ENCODE measurements around the gene SYNGR4.

The SYNGR4 gene

GRCh38 chr19:48398375-48399235 is 34.4 kb downstream of the SYNGR4 start:
- no peak for DNase-seq

- DNase-seq = no peak
Observed at GRCh38 chr19:48400018-48400742, 36.0 kb downstream of the SYNGR4 start.

- no peak for DNase-seq
Observed at GRCh38 chr19:48401287-48401686, 37.1 kb downstream of the SYNGR4 start.

- no peak for DNase-seq
Observed at GRCh38 chr19:48403606-48404005, 39.4 kb downstream of the SYNGR4 start.

- DNase-seq = no peak
Observed at GRCh38 chr19:48405010-48405659, 41.0 kb downstream of the SYNGR4 start.

GRCh38 chr19:48405850-48406249 is 41.7 kb downstream of the SYNGR4 start:
- DNase-seq = no peak

- DNase-seq = no peak
Observed at GRCh38 chr19:48413879-48414587, 49.9 kb downstream of the SYNGR4 start.

GRCh38 chr19:48415395-48415794 is 51.2 kb downstream of the SYNGR4 start:
- DNase-seq = no peak

- DNase-seq = no peak
Observed at GRCh38 chr19:48415806-48416221, 51.6 kb downstream of the SYNGR4 start.

GRCh38 chr19:48417421-48417820 is 53.3 kb downstream of the SYNGR4 start:
- no peak for DNase-seq

- no peak for DNase-seq
Observed at GRCh38 chr19:48418317-48419064, 54.3 kb downstream of the SYNGR4 start.

- no peak for DNase-seq
Observed at GRCh38 chr19:48419158-48419920, 55.2 kb downstream of the SYNGR4 start.

- no peak for DNase-seq
Observed at GRCh38 chr19:48421548-48421947, 57.4 kb downstream of the SYNGR4 start.

- no peak for DNase-seq
Observed at GRCh38 chr19:48424694-48425219, 60.6 kb downstream of the SYNGR4 start.
